GM23338 (cell line): ENCODE measurements around the gene CTBP2. TPM values are rescaled to one million over a fixed set of nuclear protein-coding genes. Genes with fewer than 3 reads are reported as not detected.

Experiments
- ATAC-seq: fragments of 200-7000 bp; cut with Tn5 transposase; 3 replicates; pipeline ENCODE4 v1.9.1; 2020
- DNase-seq: peaks from one replicate; pipeline ENCODE4 v3.0.0-alpha.2; 2015; ENCODE audit warnings: low spot score
- H2AFZ ChIP-seq: fragments of 200-600 bp; sonication (generic); 2 replicates; pipeline ENCODE4 v1.8.0; 2016; ENCODE audit warnings: antibody characterized with exemption, mild to moderate bottlenecking, moderate library complexity
- H3F3A ChIP-seq: fragments of 200-600 bp; sonication (generic); replicated peaks from 2 replicates; pipeline ENCODE4 v1.8.0; 2017; ENCODE audit warnings: antibody characterized with exemption, mixed run types, low read depth
- H3K27ac ChIP-seq: fragments of 200-600 bp; sonication (generic); 2 replicates; pipeline ENCODE4 v1.6.1; 2016; ENCODE audit warnings: low read depth
- H3K27me3 ChIP-seq: fragments of 200-600 bp; sonication (generic); 2 replicates; pipeline ENCODE4 v1.8.0; 2016; ENCODE audit warnings: mild to moderate bottlenecking, mixed run types, moderate library complexity; ENCODE audit not compliant: insufficient read depth
- H3K36me3 ChIP-seq: fragments of 200-600 bp; sonication (generic); 2 replicates; pipeline ENCODE4 v1.8.0; 2016; ENCODE audit warnings: mild to moderate bottlenecking; ENCODE audit not compliant: insufficient read depth
- H3K4me1 ChIP-seq: fragments of 200-600 bp; sonication (generic); 2 replicates; pipeline ENCODE4 v1.8.0; 2016; ENCODE audit warnings: mild to moderate bottlenecking, moderate library complexity; ENCODE audit not compliant: insufficient read depth
- H3K4me2 ChIP-seq: fragments of 200-600 bp; sonication (generic); 2 replicates; pipeline ENCODE4 v1.7.1; 2017; ENCODE audit warnings: mixed run types
- H3K4me3 ChIP-seq: fragments of 200-600 bp; sonication (generic); 2 replicates; pipeline ENCODE4 v1.6.1; 2016; ENCODE audit warnings: mixed run types
- H3K79me2 ChIP-seq: fragments of 200-600 bp; sonication (generic); replicated peaks from 2 replicates; pipeline ENCODE4 v1.8.0; 2017; ENCODE audit warnings: mild to moderate bottlenecking; ENCODE audit not compliant: insufficient read depth
- H3K9me2 ChIP-seq: fragments of 200-600 bp; sonication (generic); 2 replicates; pipeline ENCODE4 v1.8.0; 2017; ENCODE audit not compliant: insufficient read depth
- H4K20me1 ChIP-seq: fragments of 200-600 bp; sonication (generic); replicated peaks from 2 replicates; pipeline ENCODE4 v1.8.0; 2017; ENCODE audit warnings: mild to moderate bottlenecking; ENCODE audit not compliant: insufficient read depth
- H3K27ac Mint-ChIP-seq: 2 replicates; pipeline ENCODE4 v1.8.0; 2020; ENCODE audit warnings: inconsistent platforms, mild to moderate bottlenecking, moderate library complexity, mixed read lengths
- H3K27me3 Mint-ChIP-seq: 3 replicates; pipeline ENCODE4 v1.8.0; 2022; ENCODE audit warnings: low read depth, mild to moderate bottlenecking, moderate library complexity, mixed read lengths, inconsistent platforms; ENCODE audit not compliant: insufficient read depth, poor library complexity
- H3K36me3 Mint-ChIP-seq: 3 replicates; pipeline ENCODE4 v1.8.0; 2021; ENCODE audit warnings: low read depth, mild to moderate bottlenecking, inconsistent platforms, moderate library complexity, mixed read lengths
- H3K4me1 Mint-ChIP-seq: 3 replicates; pipeline ENCODE4 v1.8.0; 2020; ENCODE audit warnings: mild to moderate bottlenecking, inconsistent platforms, mixed read lengths
- H3K4me3 Mint-ChIP-seq: 3 replicates; pipeline ENCODE4 v1.8.0; 2021; ENCODE audit warnings: moderate library complexity, mild to moderate bottlenecking, inconsistent platforms, mixed read lengths
- H3K9me3 Mint-ChIP-seq: 3 replicates; pipeline ENCODE4 v1.8.0; 2020; ENCODE audit warnings: moderate library complexity, mild to moderate bottlenecking, inconsistent platforms, mixed read lengths
- CREB1 ChIP-seq: fragments of 250-450 bp; sonication (Bioruptor Pico); IDR thresholded peaks from 2 replicates; pipeline ENCODE4 v1.5.0; 2020; ENCODE audit warnings: low read depth, mild to moderate bottlenecking, moderate library complexity
- EZH2 ChIP-seq: fragments of 200-600 bp; sonication (generic); IDR thresholded peaks from one replicate; pipeline ENCODE4 v1.8.0; 2017; ENCODE audit warnings: antibody characterized with exemption, mild to moderate bottlenecking, low read depth; ENCODE audit not compliant: unreplicated experiment
- NANOG ChIP-seq: IDR thresholded peaks from 2 replicates; pipeline ENCODE4 v1.6.1; 2016; ENCODE audit warnings: antibody characterized with exemption, borderline replicate concordance
- POLR2AphosphoS5 ChIP-seq: IDR thresholded peaks from 2 replicates; pipeline ENCODE4 v1.6.1; 2016; ENCODE audit warnings: antibody characterized with exemption, low read depth
- STAT1 ChIP-seq: IDR thresholded peaks from one replicate; pipeline ENCODE4 v1.6.1; 2016; ENCODE audit warnings: antibody characterized with exemption; ENCODE audit not compliant: unreplicated experiment
- ZNF114 ChIP-seq: fragments of 250-450 bp; sonication (Bioruptor Pico); IDR thresholded peaks from 2 replicates; pipeline ENCODE4 v1.5.0; 2020; ENCODE audit warnings: mild to moderate bottlenecking, moderate library complexity
- polyA plus RNA-seq: library from polyadenylated mRNA; unstranded; fragments of >200 nt; fragmentation: Nextera tagmentation; extraction: Ambion mirVana; gene quantifications from 2 replicates; pipeline ENCODE4 v1.2.1, GENCODE V29; 2016
- total RNA-seq: library from RNA; depleted of rRNA; stranded (reverse); fragments of >200 nt; shearing (Covaris generic); gene quantifications from 2 replicates; pipeline ENCODE4 v1.2.3, GENCODE V29; 2014
- TF ChIP-seq, protein P1 (sequence below), 2 experiments: fragments of 200-600 bp in 1 of 2; sonication (generic) in 1 of 2; conservative IDR thresholded peaks; 2 replicates each; pipeline versions ENCODE4 v1.5.1 to v1.6.1; 2016 to 2017; ENCODE audit warnings: antibody characterized with exemption in 2 of 2, low read depth in 2 of 2, mild to moderate bottlenecking in 2 of 2, moderate library complexity in 1 of 2
- TF ChIP-seq, protein P2 (sequence below): IDR thresholded peaks from one replicate; pipeline ENCODE4 v1.6.1; 2018; ENCODE audit warnings: antibody characterized with exemption; ENCODE audit not compliant: unreplicated experiment
- TF ChIP-seq, protein P3 (sequence below): fragments of 250-450 bp; sonication (Bioruptor Pico); IDR thresholded peaks from 2 replicates; pipeline ENCODE4 v1.5.0; 2020; ENCODE audit warnings: mild to moderate bottlenecking, moderate library complexity

The CTBP2 gene
- total and polyA plus RNA-seq, 2 experiments from 2014 or later = 133 to 265 TPM

DNA sequence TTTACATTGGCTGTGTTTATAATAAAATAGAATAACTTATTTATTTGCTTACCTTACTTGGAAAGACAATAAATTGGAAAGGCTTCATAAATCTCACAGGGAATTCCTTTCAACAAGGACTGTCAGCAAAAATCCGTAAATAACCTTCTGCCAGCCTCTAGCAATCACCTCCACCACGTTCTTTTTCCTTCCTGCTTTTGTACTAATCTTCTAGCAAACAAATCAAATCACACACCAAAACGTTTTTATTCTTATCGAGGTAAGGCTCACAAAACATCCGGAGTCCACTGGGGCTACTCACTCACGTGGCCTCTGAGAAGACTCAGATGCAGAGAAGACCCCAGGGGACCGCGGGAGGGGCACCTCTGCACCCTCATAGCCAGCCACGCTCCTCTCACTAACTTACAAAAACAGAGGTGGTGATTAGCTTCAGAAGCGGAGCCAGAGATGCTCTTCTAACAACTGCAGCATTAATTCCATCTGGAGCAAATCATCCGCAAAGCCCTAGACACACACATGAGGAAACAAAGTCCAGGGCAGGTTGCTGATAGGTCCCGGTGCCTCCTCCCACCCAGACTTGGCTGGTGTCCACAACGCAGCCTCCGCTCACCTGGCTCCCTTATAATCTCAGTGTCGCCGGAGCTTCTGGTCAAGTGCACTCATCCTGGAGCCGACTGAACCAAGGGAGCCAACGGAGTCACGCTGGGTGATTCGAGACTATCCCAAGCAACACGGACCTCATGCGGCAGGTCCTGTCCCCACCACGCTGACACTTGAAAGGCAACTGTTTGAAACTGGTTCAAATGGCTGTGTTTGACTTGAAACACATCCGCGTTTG lies 22.5 kb downstream of the CTBP2 start:
- peak overlapping the region; percentile 89 for H3K27ac ChIP-seq
- H3K27me3 ChIP-seq = no peaks in the 10 kb centered on the region
- peaks cover 93% of the 10 kb centered on the region for H4K20me1 ChIP-seq
- no peak for DNase-seq
- peak overlapping the region; percentile 40 for H3K4me3 Mint-ChIP-seq
- H3K9me2 ChIP-seq = no peaks in the 10 kb centered on the region
- peaks cover 31% of the 10 kb centered on the region for H3K27me3 Mint-ChIP-seq
- peak overlapping the region; percentile 61 for H3K4me2 ChIP-seq
- peaks cover 90% of the 10 kb centered on the region for H3K4me1 Mint-ChIP-seq
- H3K79me2 ChIP-seq = peaks cover 100% of the 10 kb centered on the region
- peaks cover 85% of the 10 kb centered on the region for H3K36me3 Mint-ChIP-seq
- H3K36me3 ChIP-seq = peaks cover 14% of the 10 kb centered on the region
- peaks cover 89% of the 10 kb centered on the region for H3K4me1 ChIP-seq
- no peak for ATAC-seq
- H3F3A ChIP-seq = peaks cover 17% of the 10 kb centered on the region
- H3K4me3 ChIP-seq = no peak overlapping the region; the same call in 1 of the 2 replicates
- TF ChIP-seq CREB1 = no peak
- TF ChIP-seq POLR2AphosphoS5 = peak; percentile 39; the same call in 1 of the 2 replicates
- peak overlapping the region; percentile 69 for H3K27ac Mint-ChIP-seq
- no peak overlapping the region for H2AFZ ChIP-seq
- no peaks in the 10 kb centered on the region; the same call in 2 of the 3 replicates for H3K9me3 Mint-ChIP-seq

DNA sequence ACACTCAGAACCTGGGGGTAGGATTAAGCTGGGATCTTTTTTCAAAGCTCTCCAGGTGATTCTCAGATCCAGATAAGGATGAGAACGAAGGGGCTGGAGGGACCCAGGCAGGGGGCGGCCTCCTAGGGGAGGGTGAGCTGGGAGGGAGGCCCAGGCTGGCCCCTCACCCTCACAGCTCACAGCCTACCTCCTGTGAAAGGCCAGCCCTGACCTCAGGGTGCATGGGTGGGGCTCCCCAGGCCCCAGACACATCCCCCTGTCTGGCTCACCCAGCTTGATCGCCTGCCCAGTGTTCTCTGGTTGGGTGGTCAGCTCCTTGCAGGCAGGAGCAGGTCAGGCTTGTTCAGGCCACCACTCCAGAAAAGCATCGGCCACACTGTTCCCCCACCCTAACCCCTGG lies 24.3 kb downstream of the CTBP2 start:
- peaks cover 28% of the 10 kb centered on the region for H3K27me3 Mint-ChIP-seq
- H4K20me1 ChIP-seq = peaks cover 93% of the 10 kb centered on the region
- H3K27me3 ChIP-seq = no peaks in the 10 kb centered on the region
- H3K4me3 Mint-ChIP-seq = no peak overlapping the region
- H3K9me3 Mint-ChIP-seq = no peaks in the 10 kb centered on the region; the same call in 2 of the 3 replicates
- DNase-seq (no peak), ATAC-seq (peak; percentile 2; the same call in 2 of the 3 replicates)
- peak overlapping the region; percentile 37; the same call in 1 of the 2 replicates for H3K4me3 ChIP-seq
- H3F3A ChIP-seq = peaks cover 12% of the 10 kb centered on the region
- no peak overlapping the region for H2AFZ ChIP-seq
- H3K79me2 ChIP-seq = peaks cover 100% of the 10 kb centered on the region
- peak overlapping the region; percentile 89 for H3K27ac ChIP-seq
- peaks cover 87% of the 10 kb centered on the region for H3K36me3 Mint-ChIP-seq
- peaks cover 90% of the 10 kb centered on the region for H3K4me1 Mint-ChIP-seq
- peaks cover 16% of the 10 kb centered on the region for H3K36me3 ChIP-seq
- no peaks in the 10 kb centered on the region for H3K9me2 ChIP-seq
- peak overlapping the region; percentile 61 for H3K4me2 ChIP-seq
- peaks cover 95% of the 10 kb centered on the region for H3K4me1 ChIP-seq
- H3K27ac Mint-ChIP-seq = no peak overlapping the region
- no peak for TF ChIP-seq EZH2
- TF ChIP-seq, protein P1, sequence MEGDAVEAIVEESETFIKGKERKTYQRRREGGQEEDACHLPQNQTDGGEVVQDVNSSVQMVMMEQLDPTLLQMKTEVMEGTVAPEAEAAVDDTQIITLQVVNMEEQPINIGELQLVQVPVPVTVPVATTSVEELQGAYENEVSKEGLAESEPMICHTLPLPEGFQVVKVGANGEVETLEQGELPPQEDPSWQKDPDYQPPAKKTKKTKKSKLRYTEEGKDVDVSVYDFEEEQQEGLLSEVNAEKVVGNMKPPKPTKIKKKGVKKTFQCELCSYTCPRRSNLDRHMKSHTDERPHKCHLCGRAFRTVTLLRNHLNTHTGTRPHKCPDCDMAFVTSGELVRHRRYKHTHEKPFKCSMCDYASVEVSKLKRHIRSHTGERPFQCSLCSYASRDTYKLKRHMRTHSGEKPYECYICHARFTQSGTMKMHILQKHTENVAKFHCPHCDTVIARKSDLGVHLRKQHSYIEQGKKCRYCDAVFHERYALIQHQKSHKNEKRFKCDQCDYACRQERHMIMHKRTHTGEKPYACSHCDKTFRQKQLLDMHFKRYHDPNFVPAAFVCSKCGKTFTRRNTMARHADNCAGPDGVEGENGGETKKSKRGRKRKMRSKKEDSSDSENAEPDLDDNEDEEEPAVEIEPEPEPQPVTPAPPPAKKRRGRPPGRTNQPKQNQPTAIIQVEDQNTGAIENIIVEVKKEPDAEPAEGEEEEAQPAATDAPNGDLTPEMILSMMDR (conservative IDR thresholded peaks at IDR 0.05; ENCODE audit: low read depth in 2 of 2) = no peak
- TF ChIP-seq, protein P2, sequence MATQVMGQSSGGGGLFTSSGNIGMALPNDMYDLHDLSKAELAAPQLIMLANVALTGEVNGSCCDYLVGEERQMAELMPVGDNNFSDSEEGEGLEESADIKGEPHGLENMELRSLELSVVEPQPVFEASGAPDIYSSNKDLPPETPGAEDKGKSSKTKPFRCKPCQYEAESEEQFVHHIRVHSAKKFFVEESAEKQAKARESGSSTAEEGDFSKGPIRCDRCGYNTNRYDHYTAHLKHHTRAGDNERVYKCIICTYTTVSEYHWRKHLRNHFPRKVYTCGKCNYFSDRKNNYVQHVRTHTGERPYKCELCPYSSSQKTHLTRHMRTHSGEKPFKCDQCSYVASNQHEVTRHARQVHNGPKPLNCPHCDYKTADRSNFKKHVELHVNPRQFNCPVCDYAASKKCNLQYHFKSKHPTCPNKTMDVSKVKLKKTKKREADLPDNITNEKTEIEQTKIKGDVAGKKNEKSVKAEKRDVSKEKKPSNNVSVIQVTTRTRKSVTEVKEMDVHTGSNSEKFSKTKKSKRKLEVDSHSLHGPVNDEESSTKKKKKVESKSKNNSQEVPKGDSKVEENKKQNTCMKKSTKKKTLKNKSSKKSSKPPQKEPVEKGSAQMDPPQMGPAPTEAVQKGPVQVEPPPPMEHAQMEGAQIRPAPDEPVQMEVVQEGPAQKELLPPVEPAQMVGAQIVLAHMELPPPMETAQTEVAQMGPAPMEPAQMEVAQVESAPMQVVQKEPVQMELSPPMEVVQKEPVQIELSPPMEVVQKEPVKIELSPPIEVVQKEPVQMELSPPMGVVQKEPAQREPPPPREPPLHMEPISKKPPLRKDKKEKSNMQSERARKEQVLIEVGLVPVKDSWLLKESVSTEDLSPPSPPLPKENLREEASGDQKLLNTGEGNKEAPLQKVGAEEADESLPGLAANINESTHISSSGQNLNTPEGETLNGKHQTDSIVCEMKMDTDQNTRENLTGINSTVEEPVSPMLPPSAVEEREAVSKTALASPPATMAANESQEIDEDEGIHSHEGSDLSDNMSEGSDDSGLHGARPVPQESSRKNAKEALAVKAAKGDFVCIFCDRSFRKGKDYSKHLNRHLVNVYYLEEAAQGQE = no peak
- TF ChIP-seq CREB1 = no peak
- TF ChIP-seq, protein P3, sequence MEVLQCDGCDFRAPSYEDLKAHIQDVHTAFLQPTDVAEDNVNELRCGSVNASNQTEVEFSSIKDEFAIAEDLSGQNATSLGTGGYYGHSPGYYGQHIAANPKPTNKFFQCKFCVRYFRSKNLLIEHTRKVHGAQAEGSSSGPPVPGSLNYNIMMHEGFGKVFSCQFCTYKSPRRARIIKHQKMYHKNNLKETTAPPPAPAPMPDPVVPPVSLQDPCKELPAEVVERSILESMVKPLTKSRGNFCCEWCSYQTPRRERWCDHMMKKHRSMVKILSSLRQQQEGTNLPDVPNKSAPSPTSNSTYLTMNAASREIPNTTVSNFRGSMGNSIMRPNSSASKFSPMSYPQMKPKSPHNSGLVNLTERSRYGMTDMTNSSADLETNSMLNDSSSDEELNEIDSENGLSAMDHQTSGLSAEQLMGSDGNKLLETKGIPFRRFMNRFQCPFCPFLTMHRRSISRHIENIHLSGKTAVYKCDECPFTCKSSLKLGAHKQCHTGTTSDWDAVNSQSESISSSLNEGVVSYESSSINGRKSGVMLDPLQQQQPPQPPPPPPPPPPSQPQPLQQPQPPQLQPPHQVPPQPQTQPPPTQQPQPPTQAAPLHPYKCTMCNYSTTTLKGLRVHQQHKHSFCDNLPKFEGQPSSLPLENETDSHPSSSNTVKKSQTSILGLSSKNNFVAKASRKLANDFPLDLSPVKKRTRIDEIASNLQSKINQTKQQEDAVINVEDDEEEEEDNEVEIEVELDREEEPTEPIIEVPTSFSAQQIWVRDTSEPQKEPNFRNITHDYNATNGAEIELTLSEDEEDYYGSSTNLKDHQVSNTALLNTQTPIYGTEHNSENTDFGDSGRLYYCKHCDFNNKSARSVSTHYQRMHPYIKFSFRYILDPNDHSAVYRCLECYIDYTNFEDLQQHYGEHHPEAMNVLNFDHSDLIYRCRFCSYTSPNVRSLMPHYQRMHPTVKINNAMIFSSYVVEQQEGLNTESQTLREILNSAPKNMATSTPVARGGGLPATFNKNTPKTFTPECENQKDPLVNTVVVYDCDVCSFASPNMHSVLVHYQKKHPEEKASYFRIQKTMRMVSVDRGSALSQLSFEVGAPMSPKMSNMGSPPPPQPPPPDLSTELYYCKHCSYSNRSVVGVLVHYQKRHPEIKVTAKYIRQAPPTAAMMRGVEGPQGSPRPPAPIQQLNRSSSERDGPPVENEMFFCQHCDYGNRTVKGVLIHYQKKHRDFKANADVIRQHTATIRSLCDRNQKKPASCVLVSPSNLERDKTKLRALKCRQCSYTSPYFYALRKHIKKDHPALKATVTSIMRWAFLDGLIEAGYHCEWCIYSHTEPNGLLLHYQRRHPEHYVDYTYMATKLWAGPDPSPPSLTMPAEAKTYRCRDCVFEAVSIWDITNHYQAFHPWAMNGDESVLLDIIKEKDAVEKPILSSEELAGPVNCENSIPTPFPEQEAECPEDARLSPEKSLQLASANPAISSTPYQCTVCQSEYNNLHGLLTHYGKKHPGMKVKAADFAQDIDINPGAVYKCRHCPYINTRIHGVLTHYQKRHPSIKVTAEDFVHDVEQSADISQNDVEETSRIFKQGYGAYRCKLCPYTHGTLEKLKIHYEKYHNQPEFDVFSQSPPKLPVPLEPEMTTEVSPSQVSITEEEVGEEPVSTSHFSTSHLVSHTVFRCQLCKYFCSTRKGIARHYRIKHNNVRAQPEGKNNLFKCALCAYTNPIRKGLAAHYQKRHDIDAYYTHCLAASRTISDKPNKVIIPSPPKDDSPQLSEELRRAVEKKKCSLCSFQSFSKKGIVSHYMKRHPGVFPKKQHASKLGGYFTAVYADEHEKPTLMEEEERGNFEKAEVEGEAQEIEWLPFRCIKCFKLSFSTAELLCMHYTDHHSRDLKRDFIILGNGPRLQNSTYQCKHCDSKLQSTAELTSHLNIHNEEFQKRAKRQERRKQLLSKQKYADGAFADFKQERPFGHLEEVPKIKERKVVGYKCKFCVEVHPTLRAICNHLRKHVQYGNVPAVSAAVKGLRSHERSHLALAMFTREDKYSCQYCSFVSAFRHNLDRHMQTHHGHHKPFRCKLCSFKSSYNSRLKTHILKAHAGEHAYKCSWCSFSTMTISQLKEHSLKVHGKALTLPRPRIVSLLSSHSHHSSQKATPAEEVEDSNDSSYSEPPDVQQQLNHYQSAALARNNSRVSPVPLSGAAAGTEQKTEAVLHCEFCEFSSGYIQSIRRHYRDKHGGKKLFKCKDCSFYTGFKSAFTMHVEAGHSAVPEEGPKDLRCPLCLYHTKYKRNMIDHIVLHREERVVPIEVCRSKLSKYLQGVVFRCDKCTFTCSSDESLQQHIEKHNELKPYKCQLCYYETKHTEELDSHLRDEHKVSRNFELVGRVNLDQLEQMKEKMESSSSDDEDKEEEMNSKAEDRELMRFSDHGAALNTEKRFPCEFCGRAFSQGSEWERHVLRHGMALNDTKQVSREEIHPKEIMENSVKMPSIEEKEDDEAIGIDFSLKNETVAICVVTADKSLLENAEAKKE (CRISPR knock-in tag) = no peak
- no peak for TF ChIP-seq NANOG
- no peak for TF ChIP-seq STAT1
- TF ChIP-seq ZNF114 (CRISPR knock-in tag) = no peak
